Astrocyte (in vitro differentiated cells and primary cell): ENCODE results near the gene HS6ST1.

Experiments
- CTCF ChIP-seq: IDR thresholded peaks from 2 replicates; pipeline ENCODE4 v1.5.1; 2011; ENCODE audit warnings: low read depth, mild to moderate bottlenecking, inconsistent platforms, low read length, moderate library complexity; ENCODE audit not compliant: insufficient read depth
- EZH2 ChIP-seq: IDR thresholded peaks from 2 replicates; pipeline ENCODE4 v1.6.1; 2012; ENCODE audit warnings: mild to moderate bottlenecking, low read length, inconsistent platforms; ENCODE audit not compliant: insufficient read depth

- TF ChIP-seq CTCF, result no peak
- no peak for TF ChIP-seq EZH2
Measured at GRCh38 chr2:128359841-128360240, 41.2 kb upstream of the HS6ST1 start.
